HG02885 (cell line): ENCODE results near the gene PARVA.
A peak's percentile ranks its signal among the peaks of the same experiment; 100 is the strongest.
"Not testable (repeated sequence)": the region's sequence is repeated elsewhere in the genome, so short reads cannot be mapped to it uniquely, and the experiment has no call there.

Source experiments
- ATAC-seq: cut with Tn5 transposase; IDR thresholded peaks from one replicate; pipeline ENCODE4 v1.9.1; 2021; ENCODE audit warnings: mild to moderate bottlenecking; ENCODE audit not compliant: unreplicated experiment, poor library complexity

PARVA gene, protein sequence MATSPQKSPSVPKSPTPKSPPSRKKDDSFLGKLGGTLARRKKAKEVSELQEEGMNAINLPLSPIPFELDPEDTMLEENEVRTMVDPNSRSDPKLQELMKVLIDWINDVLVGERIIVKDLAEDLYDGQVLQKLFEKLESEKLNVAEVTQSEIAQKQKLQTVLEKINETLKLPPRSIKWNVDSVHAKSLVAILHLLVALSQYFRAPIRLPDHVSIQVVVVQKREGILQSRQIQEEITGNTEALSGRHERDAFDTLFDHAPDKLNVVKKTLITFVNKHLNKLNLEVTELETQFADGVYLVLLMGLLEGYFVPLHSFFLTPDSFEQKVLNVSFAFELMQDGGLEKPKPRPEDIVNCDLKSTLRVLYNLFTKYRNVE

DNA sequence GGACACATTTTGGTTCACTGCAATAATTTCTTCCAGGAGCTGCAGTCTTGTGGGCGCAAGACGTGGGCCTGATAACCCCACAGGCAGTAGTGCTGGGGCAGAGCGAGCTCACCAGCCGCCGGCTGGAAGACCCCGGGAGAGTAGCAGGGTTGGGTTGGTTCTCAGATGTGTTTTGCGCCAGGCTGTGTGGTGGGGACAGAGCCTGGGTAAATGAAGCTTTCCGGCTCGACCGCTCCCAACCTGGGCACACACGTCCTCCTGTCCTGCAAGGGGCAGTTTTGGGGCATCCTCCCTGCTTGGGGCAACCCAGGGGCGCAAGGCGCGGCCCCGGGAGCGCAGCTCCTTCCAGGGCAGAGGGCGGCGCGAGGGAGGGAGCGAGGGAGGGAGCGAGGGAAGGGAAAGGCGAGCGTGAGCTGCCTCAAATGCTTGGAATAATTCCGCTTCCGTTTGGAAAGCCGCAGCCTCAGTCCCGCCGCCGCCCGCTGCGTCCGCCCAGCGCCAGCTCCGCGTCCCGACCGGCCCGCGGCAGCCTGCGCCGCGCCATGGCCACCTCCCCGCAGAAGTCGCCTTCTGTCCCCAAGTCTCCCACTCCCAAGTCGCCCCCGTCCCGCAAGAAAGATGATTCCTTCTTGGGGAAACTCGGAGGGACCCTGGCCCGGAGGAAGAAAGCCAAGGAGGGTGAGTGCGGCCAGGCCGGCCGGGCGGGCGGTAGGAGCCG is at the start of gene PARVA:
PARVA (plus strand) TSS at position 466 of the 718 bp plus-strand sequence; CDS start at position 543, 77 bp downstream.
- ATAC-seq: no peak

DNA sequence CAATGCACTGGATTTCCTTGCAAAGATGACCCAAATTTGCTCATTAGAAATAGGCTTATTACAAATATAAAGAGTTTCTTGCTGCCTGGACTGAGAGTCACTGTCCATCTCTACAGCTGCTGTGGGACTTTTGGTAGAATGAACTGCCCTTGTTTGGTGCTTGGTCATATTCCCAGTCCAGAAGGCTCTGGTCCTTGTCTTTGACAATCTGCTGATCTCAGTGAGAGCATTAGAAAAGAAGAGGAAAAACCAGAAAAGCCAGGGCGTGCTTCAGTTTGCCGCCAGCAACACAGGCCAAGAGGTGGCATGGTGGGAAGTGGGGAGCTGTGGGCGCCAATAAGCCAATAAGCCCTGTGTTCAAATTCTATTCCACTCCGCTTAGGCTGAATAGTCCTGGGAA is 48.2 kb upstream of the PARVA start:
- no peak for ATAC-seq

DNA sequence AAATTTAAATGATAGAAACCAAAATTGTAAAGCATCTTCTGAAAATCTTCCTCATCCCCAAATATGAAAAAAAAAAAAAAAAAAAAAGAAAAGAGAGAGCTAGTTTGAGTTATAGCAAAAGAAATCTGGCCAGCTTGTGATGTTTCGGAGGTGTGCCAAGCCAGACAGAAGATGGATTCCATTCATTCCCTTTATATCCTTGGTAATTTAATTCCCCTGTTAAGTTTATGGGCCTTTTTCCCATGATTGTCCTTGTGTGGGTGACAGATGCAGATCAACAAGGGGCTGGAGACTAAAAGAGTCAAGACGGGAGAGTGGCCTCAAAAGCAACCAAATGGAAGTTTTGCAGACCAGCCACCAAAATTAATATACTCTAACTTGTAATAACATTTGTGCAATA is 47.6 kb upstream of the PARVA start:
- ATAC-seq: no peak

- ATAC-seq: no peak
Measured at GRCh38 chr11:12330485-12331231, 46.7 kb upstream of the PARVA start.

- ATAC-seq: peak; percentile 52
Measured at GRCh38 chr11:12331239-12331874, 46.0 kb upstream of the PARVA start.

GRCh38 chr11:12343526-12343925 is 33.8 kb upstream of the PARVA start:
- ATAC-seq: no peak

DNA sequence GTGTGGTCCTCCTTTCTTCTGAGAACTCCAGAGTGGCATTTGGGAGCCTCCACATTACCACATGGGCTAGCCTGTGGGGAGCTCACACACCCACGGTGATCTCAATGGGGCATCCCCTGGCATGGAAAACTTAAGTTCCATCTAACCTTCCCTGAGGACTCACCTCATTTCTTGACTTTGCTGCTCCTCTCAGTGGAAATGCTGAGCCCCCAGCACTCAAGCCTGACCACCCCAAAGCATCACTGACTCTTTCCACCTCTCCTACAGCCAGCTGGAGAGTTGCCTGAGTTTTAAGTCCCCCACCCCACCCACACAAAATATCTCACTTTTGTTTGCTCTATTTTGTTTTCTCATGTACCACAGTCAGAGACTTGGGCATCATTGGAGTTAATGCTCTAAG is 23.8 kb upstream of the PARVA start:
- ATAC-seq: no peak

DNA sequence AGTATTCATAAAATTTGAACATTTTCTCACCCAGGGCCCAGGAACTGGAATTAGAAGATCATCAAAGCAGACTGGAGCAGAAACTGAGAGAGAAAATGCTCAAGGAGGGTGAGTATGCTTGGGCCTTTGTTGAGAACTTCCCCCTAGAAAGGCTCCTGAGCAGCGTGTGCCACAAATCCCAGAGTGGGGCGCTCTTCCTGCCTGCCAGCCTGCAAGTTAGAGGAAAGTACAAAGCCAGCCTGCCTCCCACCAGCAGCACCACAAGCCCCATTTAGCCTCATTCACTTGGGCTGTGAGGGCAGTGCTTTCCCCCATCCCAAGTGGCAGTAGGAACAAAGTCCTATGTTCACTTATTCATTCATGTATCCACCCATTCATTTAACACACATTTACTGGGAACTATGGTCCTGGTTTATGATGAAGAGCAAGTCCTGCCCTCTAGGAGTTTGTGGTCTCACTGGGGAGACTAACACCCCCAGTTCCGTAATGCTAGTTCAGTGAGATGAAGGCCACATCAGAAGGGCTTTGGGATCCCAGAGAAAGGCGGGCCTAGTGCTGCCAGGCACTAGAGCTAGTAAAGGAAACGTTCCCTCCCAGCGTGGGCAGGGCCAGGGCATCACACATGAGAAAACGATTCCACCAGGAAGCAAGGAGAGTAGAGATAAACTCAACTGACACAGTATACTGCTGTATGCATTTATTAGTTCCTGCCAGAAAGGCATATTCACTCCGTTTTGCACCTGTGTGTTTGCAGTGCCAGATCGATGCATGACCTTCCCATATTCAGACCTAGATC is 22.4 kb upstream of the PARVA start:
- ATAC-seq: no peak

DNA sequence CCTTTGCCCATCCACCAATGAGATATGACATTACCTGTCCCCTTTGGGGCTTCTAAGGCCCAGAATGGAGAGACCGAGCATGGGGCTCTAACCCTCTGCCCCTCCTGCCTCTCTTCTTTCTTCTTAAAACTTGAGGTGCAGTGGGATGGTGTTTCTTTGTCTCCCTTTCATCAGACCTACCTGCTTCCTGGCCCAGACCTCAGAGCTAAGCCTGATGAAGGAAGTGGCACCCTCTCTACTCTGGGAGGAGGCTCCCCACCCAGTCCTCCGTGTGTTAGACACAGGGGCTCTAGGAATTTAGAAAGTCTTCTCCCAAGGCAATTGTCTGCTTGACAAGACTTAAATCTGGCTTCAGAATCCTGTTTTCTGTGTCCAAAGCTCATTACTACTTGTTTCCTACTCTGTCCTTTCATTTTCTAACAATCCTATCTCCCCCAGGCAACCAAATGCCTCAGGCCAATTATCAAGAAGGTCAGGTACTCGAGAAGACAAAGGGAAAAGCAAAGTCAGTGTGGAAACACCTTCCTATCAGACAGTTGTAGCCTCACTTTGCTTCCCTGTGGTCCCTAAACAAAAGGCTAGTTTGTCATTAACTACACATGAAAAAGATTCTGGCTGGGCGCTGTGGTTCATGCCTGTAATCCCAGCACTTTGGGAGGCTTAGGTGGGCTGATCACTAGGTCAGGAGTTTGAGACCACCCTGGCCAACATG is 20.3 kb upstream of the PARVA start:
- no peak for ATAC-seq

DNA sequence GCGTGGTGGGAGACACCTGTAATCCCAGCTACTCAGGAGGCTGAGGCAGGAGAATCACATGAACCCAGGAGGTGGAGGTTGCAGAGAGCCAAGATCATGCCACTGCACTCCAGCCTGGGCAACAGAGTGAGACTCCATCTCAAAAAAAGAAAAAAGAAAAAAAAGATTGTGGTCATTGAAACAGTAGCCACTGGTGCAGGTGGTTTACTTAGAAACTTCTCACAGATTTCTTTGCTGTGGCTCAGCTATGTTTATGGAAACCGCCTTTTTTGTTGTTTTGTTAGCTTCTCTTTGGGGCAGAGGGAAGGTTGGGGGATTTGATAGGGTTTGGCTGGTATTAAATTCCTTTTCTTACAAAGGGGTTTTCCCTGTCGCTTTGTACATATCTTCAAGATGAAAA is 19.7 kb upstream of the PARVA start:
- ATAC-seq: not testable (repeated sequence)

- no peak for ATAC-seq
Measured at GRCh38 chr11:12358302-12359188, 18.8 kb upstream of the PARVA start.

GRCh38 chr11:12359761-12360160 is 17.6 kb upstream of the PARVA start:
- ATAC-seq: no peak

GRCh38 chr11:12361682-12362081 is 15.7 kb upstream of the PARVA start:
- ATAC-seq: no peak

DNA sequence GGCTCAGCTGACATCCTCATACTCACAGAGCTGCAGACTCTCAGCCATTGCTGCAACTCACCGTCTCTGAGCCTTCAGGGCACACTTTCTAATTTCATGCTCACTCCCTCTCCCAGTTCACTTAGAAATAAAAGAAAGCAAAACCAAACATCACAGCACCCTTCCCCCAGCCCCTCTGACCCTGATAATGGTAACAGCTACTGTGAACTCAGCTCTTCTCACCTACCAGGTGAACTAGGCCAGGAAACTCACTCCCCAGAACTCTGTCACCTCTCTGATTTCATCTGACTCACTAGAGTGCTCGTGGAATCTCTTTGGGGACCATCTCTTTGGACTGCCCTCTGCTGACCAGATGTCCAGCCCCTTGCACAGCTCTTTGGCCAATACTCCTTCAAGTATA is 14.5 kb upstream of the PARVA start:
- no peak for ATAC-seq

GRCh38 chr11:12363373-12363772 is 14.0 kb upstream of the PARVA start:
- no peak for ATAC-seq

- not testable (repeated sequence) for ATAC-seq
Measured at GRCh38 chr11:12365965-12366575, 11.3 kb upstream of the PARVA start.

DNA sequence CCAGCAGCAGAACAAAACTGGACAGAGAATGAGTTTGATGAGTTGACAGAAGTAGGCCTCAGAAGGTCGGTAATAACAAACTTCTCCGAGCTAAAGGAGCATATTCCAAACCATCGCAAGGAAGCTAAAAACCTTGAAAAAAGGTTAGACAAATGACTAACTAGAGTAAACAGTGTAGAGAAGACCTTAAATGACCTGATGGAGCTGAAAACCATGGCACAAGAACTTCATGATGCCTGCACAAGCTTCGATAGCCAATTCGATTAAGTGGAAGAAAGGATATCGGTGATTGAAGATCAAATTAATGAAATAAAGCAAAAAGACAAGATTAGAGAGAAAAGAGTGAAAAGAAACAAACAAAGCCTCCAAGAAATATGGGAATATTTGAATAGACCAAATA is 10.3 kb upstream of the PARVA start:
- ATAC-seq: not testable (repeated sequence)

- no peak for ATAC-seq
Measured at GRCh38 chr11:12372111-12372510, 5.3 kb upstream of the PARVA start.
